HG03108 (cell line): ENCODE results near the gene TMEM141.
"Not testable (repeated sequence)": the region's sequence is repeated elsewhere in the genome, so short reads cannot be mapped to it uniquely, and the experiment has no call there.

Source experiments
- ATAC-seq: cut with Tn5 transposase; IDR thresholded peaks from one replicate; pipeline ENCODE4 v1.9.1; 2021; ENCODE audit warnings: moderate library complexity; ENCODE audit not compliant: unreplicated experiment

Gene TMEM141

DNA sequence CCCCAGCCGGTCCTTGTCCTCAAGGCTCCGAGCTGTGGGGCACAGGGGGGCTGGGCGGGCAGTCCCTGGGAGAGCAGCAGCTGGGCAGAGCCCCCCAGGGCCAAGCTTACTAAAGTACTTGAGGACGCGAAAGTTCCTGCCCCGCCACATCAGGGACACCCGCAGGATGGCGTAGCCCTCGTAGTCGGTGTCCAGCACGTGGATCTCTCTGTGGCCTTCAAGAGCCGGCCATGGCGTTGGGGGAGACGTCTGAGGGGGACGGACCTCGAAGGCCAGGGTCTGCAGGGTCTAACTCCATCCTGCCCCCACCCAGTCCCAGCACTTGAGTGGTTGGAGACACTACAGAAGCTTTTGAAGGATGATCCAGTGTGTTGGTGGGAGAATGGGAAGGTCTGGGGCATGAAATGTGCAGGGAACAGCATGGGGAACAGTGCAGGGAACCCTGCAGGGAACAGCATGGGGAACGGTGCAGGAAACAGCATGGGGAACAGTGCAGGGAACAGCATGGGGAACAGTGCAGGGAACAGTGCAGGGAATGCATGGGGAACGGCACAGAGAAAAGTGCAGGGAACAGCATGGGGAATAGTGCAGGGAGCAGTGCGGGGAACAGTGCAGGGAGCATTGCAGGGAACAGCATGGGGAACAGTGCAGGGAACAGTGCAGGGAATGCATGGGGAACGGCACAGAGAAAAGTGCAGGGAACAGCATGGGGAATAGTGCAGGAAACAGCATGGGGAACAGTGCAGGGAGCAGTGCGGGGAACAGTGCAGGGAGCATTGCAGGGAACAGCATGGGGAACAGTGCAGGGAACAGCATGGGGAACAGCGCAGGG lies 35.6 kb upstream of the TMEM141 start:
- not testable (repeated sequence) for ATAC-seq

DNA sequence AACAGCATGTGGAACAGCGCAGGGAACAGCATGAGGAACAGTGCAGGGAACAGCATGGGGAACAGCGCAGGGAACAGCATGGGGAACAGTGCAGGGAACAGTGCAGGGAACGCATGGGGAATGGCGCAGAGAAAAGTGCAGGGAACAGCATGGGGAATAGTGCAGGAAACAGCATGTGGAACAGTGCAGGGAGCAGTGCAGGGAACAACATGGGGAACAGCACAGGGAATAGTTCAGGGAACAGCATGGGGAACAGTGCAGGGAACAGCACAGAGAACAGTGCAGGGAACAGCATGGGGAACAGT lies 35.1 kb upstream of the TMEM141 start:
- no peak for ATAC-seq

GRCh38 chr9:136756836-136757235 lies 34.3 kb upstream of the TMEM141 start:
- no peak for ATAC-seq

DNA sequence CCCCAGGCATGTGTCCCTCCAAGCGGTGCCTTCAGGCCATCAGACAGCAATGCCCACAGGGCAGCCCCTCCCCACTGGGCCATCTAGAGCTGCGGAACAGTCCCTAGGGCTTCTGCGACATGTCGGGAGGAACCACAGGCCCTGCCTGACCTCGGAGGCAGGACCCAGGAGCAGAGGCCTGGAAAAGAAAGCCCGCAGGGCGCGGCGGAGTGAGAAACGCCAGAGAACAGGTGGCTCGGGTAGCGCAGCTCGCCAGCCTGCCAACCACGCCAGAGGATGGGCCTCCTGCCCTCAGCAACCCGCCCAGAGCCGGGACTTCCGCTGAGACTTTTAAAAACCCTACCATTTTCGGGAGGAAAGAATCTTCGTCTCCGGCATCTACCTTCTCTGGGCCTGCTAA lies 33.8 kb upstream of the TMEM141 start:
- ATAC-seq, result no peak

- no peak for ATAC-seq
These were observed 33.4 kb upstream of the TMEM141 start for GRCh38 chr9:136757751-136758140.

GRCh38 chr9:136759001-136759400 lies 32.1 kb upstream of the TMEM141 start:
- no peak for ATAC-seq

- ATAC-seq, result no peak
These were observed 31.5 kb upstream of the TMEM141 start for GRCh38 chr9:136759436-136760325.

- no peak for ATAC-seq
These were observed 30.7 kb upstream of the TMEM141 start for GRCh38 chr9:136760424-136760823.

DNA sequence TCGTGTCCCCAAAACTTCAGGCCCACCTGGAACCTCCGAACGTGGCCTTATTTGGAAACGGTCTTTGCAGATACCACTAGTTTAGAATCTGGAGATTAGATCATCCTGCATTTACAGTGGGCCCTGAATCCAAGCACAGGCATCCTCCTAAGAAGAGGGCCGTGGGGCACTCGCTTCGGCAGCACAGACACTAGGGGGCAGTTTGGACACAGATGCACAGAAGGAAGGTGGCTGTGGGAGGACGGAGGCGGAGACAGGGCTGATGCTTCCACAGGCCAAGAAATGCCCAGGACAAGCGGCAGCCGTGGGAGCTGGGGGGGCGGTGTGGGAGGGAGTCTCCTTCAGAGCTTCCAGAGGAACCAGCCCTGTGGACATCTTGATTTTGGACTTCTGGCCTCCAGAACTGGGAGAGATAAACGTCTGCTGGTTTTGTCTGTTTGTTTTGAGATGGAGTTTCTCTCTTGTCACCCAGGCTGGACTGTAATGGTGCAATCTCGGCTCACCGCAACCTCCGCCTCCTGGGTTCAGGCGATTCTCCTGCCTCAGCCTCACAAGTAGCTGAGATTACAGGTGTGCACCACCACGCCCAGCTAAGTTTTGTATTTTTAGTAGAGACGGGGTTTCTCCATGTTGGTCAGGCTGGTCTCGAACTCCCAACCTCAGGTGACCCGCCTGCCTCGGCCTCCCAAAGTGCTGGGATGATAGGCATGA lies 30.2 kb upstream of the TMEM141 start:
- not testable (repeated sequence) for ATAC-seq

DNA sequence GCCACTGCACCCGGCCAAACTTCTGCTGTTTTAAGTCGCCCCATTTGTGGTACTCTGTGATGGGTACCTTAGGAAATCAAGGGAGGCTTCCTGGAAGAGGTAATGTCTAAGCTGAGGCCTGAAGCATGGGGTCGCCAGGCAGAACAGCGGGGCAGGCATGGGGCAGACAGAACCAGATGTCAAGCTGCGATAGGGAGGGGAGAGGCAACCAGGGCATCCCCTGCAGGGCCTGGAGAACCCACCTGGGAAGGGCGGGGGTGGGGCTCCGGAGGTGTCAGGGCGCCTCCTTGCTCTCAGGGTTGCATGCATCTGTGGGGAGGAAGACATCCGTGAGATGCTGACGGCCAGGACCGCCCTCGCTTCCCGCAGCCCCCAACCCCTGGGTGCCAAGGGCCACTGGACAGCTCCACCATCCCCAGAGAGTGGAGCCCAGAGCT lies 29.6 kb upstream of the TMEM141 start:
- no peak for ATAC-seq

DNA sequence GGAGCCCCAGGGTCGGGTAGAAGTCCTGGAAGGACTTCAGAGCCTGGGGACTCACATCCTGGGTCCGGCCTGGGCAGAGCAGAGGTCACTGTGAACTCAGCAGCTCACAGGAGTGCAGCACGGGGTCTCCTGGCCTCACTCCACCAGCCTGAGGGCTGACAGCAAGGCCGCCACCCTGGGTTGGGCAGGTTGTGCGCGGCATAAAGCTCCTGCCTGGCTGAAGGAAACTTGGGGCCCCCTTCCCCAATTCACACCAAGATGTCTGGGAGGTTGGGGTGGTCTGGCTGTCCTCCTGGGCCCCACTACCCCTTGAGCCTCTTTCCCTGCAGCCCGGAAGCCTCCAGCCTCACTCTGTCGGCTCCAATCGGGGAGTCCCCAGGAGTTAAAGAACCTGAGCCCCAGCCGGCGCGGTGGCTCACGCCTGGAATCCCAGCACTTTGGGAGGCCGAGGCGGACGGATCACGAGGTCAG lies 28.9 kb upstream of the TMEM141 start:
- ATAC-seq, result no peak

DNA sequence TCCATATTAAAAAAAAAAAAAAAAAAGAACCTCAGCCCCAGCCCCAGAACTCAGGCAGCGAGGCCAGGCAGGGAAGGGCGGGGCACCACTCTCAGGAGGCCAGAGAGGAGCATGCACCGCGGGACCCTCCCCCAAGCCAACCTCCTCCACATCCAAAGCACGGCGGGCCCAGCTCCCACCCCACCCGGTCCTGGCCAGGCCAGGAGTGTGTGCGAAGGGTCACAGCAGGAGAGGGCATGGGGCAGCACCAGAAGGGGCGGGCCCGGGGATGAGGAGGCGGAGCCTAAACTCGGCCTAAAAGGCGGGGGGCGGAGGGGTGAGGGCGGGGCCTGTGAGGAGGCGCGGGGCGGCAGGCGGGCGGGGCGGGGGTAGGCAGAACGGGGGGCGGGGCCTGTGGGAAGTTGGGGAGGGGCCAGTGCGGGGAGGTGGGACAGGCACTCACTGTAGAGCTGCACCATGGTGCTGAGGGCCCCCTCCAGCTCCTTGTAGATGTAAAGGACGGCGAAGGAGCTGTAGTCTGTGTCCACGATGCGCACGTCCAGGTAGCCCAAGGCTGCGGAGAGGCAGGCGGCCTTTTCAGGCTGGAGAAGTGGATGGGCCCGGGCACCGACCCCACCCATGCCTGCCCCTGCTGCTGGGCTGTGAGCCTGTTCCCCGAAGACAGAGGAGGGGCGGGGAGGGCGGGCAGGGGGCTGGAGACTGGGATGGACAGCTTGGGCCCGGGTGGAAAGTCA lies 28.1 kb upstream of the TMEM141 start:
- ATAC-seq, result no peak

DNA sequence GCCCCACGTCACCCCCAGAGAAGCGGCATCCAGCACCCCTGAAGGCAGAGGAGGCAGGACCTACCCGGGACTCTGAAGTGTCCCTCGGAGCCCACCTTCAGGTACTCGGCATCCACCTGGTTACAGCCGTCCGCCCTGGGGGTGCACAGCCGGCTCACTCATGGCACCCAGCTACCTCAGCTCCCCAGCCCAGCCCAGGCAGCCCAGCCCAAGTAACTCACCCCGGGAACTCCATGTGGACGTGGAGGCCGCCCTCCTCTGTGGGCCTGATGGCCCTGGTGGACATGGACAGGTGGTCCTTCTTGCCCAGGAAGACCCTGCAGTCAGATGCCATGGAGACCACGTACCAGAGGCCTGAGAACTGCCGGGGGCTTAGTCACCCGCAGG lies 27.5 kb upstream of the TMEM141 start:
- no peak for ATAC-seq

DNA sequence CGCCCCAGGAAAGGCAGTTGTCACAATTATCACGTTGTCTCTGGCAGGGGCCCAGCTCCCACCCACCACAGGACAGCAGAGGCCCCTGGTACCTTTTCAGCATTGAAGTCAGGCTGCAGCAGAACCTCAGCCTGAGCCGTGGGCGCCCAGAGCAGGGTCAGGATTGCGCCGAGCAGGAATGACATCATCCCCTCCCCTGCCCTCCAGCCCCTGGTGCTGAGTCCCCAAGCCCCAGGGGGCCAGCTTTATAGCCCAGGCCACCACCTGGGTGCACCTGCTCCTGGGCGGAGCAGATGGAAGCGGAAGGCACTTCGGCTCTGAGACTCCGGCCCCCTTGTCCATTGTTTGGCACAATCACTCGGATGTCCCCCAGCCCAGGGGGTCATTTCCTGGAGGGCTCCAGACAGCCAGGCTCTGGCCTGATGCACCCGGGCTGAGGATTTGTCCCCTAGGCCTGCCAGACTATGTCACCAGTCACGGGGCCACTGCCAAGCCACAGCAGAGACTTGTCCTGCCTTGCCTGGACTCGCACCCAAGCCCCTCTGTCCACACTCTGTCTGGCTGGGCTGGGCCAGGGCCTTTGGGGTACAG lies 26.7 kb upstream of the TMEM141 start, which contains the start of gene LCN15:
Gene LCN15, minus strand, starts transcription at position 218 of the 591 bp plus-strand sequence. Its CDS starts 30 bp downstream, at position 188.
- no peak for ATAC-seq

DNA sequence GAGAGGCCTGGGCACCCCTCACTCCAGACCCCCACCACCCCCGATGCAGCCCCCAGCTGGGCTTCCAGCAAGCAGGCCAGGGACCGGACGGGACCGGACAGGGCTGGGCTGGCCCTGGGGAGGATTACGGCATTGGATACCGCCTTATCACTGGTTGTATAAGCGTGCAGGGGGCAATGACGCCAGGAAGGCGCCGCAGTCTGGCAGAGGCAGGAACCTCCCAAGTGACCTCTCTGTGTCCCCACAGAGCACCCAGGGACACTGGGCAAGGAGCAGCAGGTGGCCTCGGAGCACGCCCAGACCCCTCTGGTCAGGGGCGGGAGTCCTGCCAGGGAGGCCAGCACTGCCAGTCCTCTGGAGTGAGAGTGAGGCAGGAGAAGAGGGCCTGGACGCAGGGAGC lies 26.1 kb upstream of the TMEM141 start:
- ATAC-seq, result no peak

DNA sequence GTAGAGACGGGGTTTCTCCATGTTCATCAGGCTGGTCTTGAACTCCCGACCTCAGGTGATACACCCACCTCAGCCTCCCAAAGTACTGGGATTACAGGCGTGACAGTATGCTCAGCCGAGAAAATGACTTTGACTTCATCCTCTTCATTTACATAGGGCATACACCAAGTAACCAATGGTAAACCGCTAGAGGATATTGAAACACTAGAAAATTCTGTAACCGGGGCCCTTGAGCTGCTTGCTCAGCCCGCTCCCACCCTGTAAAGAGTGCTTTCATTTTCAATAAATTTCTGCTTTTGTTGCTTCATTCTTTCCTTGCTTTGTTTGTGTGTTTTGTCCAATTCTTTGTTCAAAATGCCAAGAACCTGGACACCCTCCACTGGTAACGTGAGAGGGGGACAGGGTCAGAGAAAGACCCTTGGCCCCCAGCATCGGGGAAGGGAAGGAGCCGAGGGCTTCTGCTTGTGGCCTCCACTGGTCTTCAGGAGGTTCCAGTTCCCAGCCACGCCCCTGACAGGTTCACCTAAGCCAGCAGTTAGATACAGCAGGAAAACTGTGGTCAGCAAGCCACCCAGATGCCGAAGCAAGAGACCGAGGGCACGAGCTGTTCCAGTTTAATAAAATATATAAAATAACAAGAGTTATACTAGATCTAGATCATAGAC lies 25.3 kb upstream of the TMEM141 start:
- peak; percentile 50 for ATAC-seq

GRCh38 chr9:136766410-136767120 lies 24.6 kb upstream of the TMEM141 start:
- not testable (repeated sequence) for ATAC-seq

GRCh38 chr9:136769710-136770191 lies 21.4 kb upstream of the TMEM141 start:
- ATAC-seq, result no peak

DNA sequence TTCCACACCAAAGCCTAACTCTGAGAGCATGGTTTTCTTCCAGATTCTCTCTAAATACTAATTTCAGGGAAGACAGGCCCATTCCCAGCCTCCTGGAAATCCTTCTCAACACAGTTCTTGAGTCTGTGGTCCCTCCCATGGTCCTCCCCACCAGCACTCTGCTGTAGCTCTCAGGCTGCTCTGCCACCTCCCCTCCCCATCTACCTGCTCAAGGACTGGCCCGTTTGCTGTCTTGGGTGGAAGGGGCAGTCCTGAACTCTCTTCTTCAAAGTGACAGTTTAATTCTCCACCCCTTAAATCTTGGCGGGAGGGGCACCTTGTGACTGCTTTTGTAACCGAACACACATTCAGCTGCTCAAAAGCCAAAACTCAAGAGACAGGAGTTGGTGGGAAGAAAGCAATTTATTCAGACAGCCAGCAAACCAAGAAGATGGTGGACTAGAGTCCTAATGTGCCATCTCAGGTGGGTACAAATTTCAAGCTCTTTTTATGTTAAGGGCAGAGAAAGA lies 19.2 kb upstream of the TMEM141 start:
- ATAC-seq, result no peak
